Endothelial cell of umbilical vein (primary cell): ENCODE measurements around the gene ZCWPW1.

Experiments
- CTCF ChIP-seq, 2 donors: IDR thresholded peaks; 1 replicate in 1 of 2; 2 replicates in 1 of 2; pipeline ENCODE4 v1.5.1; 2011; ENCODE audit warnings: low read length in 2 of 2, mild to moderate bottlenecking in 2 of 2, moderate library complexity in 2 of 2, control low read depth in 1 of 2, inconsistent platforms in 1 of 2, low read depth in 1 of 2; ENCODE audit not compliant: insufficient read depth in 1 of 2; ENCODE audit errors: extremely low read depth in 1 of 2
- EZH2 ChIP-seq: IDR thresholded peaks from 2 replicates; pipeline ENCODE4 v1.6.1; 2012; ENCODE audit warnings: borderline replicate concordance, low read depth, mild to moderate bottlenecking, moderate library complexity, low read length, inconsistent platforms; ENCODE audit not compliant: severe bottlenecking
- FOS ChIP-seq: IDR thresholded peaks from 2 replicates; pipeline ENCODE4 v1.6.1; 2011; ENCODE audit warnings: mild to moderate bottlenecking, low read length, moderate library complexity, borderline replicate concordance; ENCODE audit not compliant: insufficient read depth
- GATA2 ChIP-seq: IDR thresholded peaks from 2 replicates; pipeline ENCODE4 v1.7.0; 2011; ENCODE audit warnings: low read depth, mild to moderate bottlenecking, moderate library complexity, mixed read lengths, low read length; ENCODE audit not compliant: insufficient read length, insufficient read depth
- JUN ChIP-seq: IDR thresholded peaks from 2 replicates; pipeline ENCODE4 v1.6.1; 2011; ENCODE audit warnings: borderline replicate concordance, low read depth; ENCODE audit not compliant: insufficient read length, insufficient read depth
- MAX ChIP-seq: IDR thresholded peaks from 2 replicates; pipeline ENCODE4 v1.6.1; 2011; ENCODE audit not compliant: insufficient read depth, insufficient read length
- MYC ChIP-seq: IDR thresholded peaks from one replicate; pipeline ENCODE4 v1.6.1; 2011; ENCODE audit warnings: mild to moderate bottlenecking, low read depth, low read length
- POLR2A ChIP-seq: IDR thresholded peaks from 2 replicates; pipeline ENCODE4 v1.6.1; 2012; ENCODE audit warnings: low read depth, mild to moderate bottlenecking, control low read depth, low read length
- POLR2AphosphoS5 ChIP-seq: IDR thresholded peaks from 2 replicates; pipeline ENCODE4 v1.6.1; 2012; ENCODE audit warnings: low read depth, mild to moderate bottlenecking, control low read depth, low read length, moderate library complexity; ENCODE audit not compliant: insufficient read depth

GRCh38 chr7:100426516-100426915 is 2.0 kb downstream of the ZCWPW1 start:
- TF ChIP-seq CTCF (IDR thresholded peaks at IDR 0.05; ENCODE audit: extremely low read depth in 1 of 2, insufficient read depth in 1 of 2, low read depth in 1 of 2, low read length in 2 of 2) (no peak), POLR2A (no peak), FOS (no peak), EZH2 (no peak), JUN (no peak), POLR2AphosphoS5 (no peak), MAX (no peak), MYC (no peak), GATA2 (no peak)
